ENCODE results near the gene FCRL4.

FCRL4 gene

GRCh38 chr1:157597959-157598667 is at the start of gene FCRL4:
Gene FCRL4, minus strand, starts transcription at chr1:157598085. Its CDS starts 141 bp downstream, at chr1:157597944.
- DNase-seq: no peak

DNA sequence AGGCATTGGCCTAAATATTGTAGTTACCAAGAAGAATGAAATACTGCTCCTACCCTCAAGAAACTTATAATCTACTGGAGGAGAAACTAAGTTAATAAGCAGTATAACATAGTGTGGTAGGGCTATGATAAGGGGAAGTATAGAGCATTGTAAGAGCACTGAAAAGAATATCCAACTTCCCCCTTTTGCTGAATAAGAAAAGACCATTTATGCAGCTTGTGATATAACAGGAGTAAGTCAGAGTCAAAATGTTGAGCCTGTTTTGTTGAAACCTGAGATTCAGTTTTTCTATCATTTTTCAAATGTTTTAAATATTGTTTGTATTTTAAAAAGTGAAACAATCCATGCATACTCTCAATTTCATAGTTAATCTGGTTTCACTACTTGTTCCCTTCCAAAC is 48.3 kb upstream of the FCRL4 start:
- no peak for DNase-seq

DNA sequence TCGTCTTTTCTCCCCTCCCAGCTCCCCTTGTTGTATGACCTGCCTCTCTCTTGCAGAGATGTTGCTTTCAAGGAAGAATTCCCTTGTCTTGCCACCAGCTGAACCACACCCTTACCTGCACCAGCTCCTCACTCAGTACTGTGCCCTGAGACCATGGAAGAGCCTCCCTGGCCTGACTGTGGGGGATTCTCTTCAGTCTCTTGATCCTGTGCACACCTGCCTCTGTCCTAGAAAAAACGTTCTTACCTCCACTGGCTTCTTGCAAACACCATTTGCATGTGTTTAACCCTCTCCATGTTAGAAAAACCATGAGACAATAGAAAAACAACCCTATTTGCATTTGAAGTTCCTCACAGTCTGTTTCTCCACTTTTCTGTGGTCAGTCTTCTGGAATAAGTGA is 43.3 kb upstream of the FCRL4 start:
- DNase-seq: no peak

DNA sequence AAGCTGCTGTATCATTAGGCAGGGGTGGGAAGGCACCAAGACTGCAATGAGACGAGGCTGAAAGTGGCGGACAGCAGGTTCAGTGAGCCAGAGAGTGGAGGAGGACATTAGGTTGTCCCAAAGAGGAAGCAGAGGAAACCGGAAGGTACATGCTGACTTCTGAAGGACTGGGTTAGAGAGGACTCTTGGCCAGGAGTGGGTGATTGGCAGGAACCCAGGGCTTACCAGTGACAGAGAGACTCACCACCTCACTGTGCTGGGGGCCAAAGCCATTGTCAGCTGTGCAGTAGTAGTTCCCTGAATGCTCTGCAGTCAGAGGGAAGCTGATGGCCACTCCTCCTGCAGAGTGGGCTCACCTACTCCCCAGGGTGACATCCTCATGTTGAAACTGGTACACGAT is 41.9 kb upstream of the FCRL4 start:
- no peak for DNase-seq

DNA sequence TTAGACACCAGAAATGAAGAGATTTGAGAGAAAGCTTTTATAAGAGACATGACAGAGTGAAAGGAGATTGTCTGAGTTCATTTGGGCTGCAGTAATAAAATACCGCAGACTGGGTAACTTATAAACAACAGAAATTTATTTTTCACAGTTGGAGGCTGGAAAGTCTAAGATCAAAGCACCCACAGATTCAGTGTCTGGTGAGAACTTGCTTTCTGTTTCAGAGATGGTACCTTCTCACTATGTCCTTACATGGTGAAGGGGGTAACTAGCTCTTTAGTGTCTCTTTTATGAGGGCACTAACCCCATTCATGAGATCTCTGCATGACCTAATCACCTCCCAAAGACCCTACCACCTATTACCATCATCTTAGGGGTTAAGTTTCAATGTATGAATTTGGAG is 30.9 kb upstream of the FCRL4 start:
- no peak for DNase-seq

- no peak for DNase-seq
These were observed 28.2 kb upstream of the FCRL4 start for GRCh38 chr1:157626099-157626498.

- DNase-seq: no peak
These were observed 26.6 kb upstream of the FCRL4 start for GRCh38 chr1:157624471-157624870.

GRCh38 chr1:157622471-157622870 is 24.6 kb upstream of the FCRL4 start:
- no peak for DNase-seq

- no peak for DNase-seq
These were observed 20.3 kb upstream of the FCRL4 start for GRCh38 chr1:157618190-157618589.

DNA sequence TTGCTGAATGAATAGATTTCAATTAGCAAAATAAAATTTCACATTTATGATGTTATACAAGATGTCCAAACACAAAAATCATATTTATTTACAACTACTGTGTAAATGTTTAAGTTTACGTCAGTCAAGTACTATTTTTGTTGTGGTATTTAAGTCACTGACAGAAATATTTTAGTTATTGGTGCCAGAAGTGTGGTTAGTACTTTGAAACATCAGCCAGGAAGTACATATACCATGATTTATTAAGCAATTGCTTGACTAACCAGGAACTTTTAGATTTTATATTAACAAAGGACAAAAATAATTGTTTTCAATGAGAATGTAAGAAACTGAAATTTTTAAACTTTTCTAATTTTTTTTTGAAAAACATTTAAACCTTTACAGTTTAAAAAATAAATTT is 2.4 kb upstream of the FCRL4 start:
- DNase-seq: no peak

DNA sequence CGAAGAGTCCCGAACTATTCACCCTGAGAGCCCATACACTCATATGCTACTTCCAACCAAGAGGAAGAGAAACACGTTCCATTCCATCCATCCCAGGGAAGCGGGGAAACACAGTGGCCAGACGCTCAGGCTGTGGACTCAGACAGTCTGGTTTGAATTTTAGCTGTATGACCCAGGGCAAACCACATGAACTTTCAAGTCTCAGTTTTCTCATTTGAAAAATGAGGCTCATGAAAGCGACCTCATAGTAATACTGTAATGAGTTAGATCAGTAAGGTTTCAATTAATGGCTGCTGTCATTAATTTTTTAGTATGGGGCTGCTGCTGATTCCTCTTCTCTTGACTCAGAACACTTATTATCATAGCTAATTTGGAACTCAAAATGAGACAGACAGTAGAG is 1.5 kb downstream of the FCRL4 start:
- no peak for DNase-seq

DNA sequence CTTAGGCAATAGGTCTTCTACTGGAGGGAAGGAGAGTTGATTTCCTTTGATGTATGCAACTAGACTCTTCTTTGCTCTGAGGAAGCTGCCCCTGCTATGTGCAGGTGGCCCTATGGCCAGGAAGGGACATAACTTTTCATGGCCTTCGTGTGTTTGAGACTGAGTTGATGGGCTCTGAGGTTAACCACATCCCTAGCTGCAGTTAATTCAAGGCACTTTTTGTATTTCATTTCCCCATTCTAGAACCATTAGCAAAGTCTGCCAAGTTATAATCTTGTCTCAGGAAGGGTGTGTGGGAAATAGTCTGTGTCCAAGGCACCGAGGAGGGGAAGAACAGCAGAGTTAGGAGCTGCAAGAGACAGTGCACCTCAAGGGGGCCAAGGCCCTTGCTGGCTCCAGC is 2.5 kb downstream of the FCRL4 start:
- DNase-seq: no peak

DNA sequence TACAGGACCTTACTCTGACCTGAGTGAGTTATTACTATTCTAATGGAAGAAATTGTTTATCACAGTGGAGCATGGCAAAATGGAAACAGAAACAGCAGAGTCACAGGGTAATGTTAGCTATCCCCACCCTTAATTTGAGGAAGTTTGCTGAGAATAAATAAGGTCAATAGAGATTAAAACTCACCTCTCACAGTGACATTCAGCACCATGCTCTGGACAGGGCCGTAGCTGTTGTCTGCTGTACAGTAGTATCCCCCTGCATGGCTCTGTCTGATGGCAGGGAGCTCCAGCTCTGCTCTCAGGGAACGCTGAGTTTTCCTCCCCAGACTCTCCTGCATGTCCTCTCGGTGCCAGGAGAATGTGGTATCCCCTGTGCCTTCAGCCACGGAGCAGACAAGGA is 11.9 kb downstream of the FCRL4 start:
- DNase-seq: no peak

DNA sequence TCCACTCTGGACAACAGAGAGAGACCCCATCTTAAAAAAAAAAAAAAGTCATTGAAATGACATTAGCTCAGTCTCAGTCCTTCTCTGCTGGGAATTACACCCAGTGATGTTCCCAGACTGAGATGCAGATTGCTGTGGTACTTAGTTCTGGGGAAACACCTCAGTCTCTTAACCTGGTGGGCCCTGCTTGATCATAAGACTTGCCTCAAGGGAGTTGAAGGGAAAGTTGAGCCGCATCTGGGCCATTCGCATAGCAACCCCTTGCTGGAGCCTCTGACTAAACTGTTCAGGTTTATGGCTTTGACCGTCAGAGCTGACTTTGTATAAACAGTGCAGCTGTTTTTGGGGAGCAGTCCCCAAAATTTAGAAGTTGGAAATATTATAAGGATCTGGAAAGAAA is 13.4 kb downstream of the FCRL4 start:
- no peak for DNase-seq

DNA sequence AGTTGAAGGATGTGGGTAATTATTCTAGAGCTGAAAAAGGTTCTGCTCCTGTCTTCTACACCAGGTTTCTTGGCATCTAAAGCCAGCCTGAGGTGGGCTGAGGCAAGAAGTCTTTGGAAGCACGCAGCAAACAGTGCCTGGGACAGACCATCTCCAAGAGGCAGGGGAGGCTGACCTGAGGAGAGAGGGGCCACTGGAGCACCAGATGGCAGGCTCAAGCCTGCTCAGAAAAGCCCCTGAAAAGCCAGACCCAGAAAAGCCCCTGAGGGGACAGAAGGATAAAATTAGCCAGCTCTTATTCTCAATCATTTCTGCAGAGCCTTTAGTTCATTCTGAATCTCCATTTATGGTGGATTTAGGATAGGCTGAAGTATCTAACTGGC is 17.1 kb downstream of the FCRL4 start:
- no peak for DNase-seq

DNA sequence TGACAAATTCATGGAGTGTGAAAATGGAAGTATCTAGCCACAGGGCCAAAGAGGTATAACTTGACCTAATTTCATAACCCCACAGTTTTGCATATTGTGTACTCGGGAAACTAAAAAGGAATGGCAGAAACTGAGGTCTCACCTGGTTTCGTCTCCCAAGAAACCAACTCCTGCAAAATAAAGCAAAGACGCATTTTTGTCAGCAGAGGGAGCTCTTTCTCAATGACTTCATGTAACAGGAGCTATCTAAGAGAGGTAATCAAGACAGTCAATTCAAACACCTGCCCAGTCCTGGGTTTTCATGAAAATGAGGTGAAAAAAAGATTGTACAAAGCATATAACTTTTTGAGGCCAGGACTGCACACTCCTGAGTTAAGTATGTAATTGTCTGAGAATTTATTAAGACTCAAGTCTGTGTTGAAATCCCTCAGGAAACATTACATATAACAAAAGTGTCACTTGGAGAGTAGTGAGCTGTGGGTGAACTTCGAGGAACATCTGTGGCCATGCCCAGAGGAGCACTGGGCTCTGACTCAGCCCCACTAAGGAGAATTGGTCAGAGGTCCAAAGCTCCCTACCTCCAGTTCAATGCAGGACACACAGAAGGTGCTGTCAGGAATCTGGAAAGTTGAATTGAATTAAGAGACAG is 17.6 kb downstream of the FCRL4 start:
- DNase-seq: peak in 1 of 2 donors; percentile 37

DNA sequence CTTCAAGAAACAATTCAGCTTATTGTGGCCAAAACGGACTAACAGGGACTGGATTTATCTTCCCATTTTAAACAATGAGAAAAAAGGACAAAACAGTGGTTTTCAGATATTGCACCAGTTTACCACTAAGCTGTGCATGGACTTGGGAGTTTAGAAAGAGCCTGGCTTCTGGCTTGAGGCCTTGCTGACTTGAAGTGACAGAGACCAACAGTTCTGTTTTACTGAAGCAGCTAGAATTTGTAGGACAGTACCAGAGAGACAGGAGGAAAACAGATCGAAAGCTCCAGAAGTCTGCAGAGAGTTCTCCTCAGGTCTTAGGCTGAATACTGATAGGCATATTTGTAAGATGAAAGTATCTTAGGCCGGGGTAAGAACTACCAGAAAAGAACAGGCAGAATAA is 20.5 kb downstream of the FCRL4 start:
- DNase-seq: no peak

GRCh38 chr1:157575744-157576143 is 22.1 kb downstream of the FCRL4 start:
- no peak for DNase-seq

DNA sequence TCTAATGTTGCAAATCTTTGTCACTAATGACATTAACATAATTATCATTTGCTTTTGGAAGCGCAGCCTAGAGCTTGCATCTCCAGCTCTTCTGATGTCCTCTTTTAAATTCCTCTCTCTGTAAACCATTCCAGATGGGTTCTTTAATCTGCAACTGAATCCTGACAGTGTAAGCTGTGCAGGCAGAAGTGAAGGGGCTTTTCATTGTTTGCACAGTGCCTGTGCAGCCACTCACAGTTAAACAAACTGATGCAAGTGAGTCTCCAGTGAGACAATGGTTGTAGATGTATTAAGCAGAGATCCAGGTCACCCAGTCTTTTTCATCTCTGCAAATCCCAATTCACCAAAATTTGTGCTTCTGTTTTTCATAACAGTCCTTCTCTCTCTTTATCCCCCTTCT is 23.0 kb downstream of the FCRL4 start:
- DNase-seq: no peak

GRCh38 chr1:157566484-157567300 is 31.2 kb downstream of the FCRL4 start:
- DNase-seq: no peak

GRCh38 chr1:157562515-157562914 is 35.4 kb downstream of the FCRL4 start:
- no peak for DNase-seq

GRCh38 chr1:157558119-157558518 is 39.8 kb downstream of the FCRL4 start:
- no peak for DNase-seq

DNA sequence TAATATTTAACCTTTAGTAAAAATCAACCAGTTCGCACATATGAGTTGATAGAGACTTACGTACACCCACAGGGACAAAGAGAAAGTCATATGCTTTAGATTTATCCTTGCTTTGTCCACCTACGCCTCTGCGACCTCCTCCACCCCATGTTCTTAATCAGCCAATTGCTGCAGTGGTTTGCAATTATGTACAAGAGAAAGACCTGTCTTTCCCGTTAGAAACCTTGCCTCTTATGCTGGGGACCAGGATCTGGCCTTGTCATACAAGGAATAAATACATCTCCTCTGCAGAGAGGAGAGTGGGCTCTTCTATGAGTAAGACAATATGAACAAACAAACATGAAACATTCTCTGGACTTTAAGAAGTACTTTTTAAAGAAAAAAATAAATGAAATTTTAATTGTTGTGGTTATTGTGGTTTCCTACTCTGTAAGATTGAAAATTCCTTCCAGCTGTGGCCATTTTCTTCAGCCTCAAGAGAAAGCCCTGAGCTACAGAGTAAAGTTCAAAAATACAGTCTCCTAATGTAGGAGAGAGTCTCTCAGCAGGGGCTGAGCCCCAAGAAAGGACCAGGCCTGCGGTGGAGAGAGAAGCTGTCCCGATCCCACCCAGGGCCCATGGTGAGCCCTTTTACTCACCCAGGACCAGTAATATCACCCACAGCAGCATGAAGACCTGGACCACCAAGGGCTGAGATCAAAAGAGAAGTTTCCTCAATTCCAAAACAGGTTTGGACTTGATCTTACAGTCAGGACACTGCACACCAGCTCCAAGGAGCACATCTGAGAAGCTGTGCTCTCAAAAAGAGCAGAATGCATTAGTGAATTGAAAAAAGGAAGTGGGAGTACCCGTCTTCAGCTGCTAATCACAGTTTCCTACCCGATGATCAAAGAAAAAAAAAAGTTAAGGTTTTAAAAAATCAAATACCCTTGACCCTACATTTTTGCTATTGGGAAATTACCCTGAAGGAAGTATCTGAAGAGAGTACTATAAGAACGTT is 45.9 kb downstream of the FCRL4 start, which contains the start of gene FCRL5:
Gene FCRL5 (minus strand): TSS at position 822 of the 1,000 bp plus-strand sequence. CDS start 153 bp downstream, at position 669.
- no peak for DNase-seq
